Upper lobe of right lung (tissue), 1 donor: Measurements from ENCODE around the gene ARR3. TPM values are rescaled to one million over a fixed set of nuclear protein-coding genes. Genes with fewer than 3 reads are reported as not detected.
"Not testable (repeated sequence)": the region's sequence is repeated elsewhere in the genome, so short reads cannot be mapped to it uniquely, and the experiment has no call there.

Experiments used
- ATAC-seq: fragments of 200-7000 bp; cut with Tn5 transposase; one replicate; pipeline ENCODE4 v1.9.1; 2020; ENCODE audit warnings: mild to moderate bottlenecking, moderate library complexity
- DNase-seq: peaks from one replicate; pipeline ENCODE4 v3.0.0-alpha.2; 2020
- H3K27ac ChIP-seq: fragments of 200-600 bp; one replicate; pipeline ENCODE4 v1.8.0; 2022
- H3K27me3 ChIP-seq: fragments of 200-600 bp; one replicate; pipeline ENCODE4 v1.8.0; 2022; ENCODE audit warnings: mild to moderate bottlenecking
- H3K36me3 ChIP-seq: fragments of 200-600 bp; one replicate; pipeline ENCODE4 v1.8.0; 2022
- H3K4me1 ChIP-seq: fragments of 200-600 bp; one replicate; pipeline ENCODE4 v1.8.0; 2022
- H3K4me3 ChIP-seq: fragments of 200-600 bp; one replicate; pipeline ENCODE4 v1.8.0; 2022; ENCODE audit warnings: mild to moderate bottlenecking
- H3K9me3 ChIP-seq: fragments of 200-600 bp; one replicate; pipeline ENCODE4 v1.8.0; 2022
- intact Hi-C: fragments of 100-400 bp; cut with DNase I; formaldehyde crosslinking; loops from one replicate; pipeline ENCODE4 v1.11.0; 2022
- total RNA-seq: library from RNA; stranded (reverse); fragmentation: NEBNext Ultra II Directional; extraction: Animal tissue kit (Norgen Biotek cat#: 25700); gene quantifications from one replicate; pipeline ENCODE4 v1.2.1, GENCODE V29; 2021
- TF ChIP-seq, protein P1 (sequence below): fragments of 200-600 bp; IDR thresholded peaks from one replicate; pipeline ENCODE4 v1.8.0; 2022; ENCODE audit warnings: antibody characterized with exemption
- donor health status: DM: no; HTN: yes; CAD: no; lungs with severe emphysema.

Gene ARR3
- total RNA-seq, 1 donor from 2014 or later, result not detected

DNA sequence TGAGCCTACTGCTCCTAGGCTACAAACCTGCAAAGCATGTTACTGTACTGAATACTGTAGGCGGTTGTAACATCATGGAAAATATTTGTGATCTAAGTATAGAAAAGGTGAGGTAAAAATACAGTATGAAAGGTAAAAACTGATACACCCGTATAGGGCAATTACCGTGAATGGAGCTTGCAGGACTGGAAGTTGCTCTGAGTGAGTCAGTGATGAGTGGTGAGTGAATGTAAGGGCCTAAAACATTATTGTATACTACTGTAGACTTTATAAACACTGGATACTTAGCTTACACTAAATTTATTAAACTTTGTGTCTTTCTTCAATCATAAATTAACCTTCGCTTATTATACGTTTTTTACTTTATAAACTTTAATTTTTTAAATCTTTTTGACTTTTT is 25.5 kb downstream of the ARR3 start:
- intact Hi-C loops, result no loop called here
- no peaks in the 10 kb centered on the region for H3K36me3 ChIP-seq
- peaks cover 6% of the 10 kb centered on the region for H3K4me1 ChIP-seq
- H3K27ac ChIP-seq, result no peak overlapping the region
- DNase-seq, result no peak
- H3K4me3 ChIP-seq, result no peak overlapping the region
- no peak for ATAC-seq
- H3K9me3 ChIP-seq, result no peaks in the 10 kb centered on the region
- TF ChIP-seq, protein P1, sequence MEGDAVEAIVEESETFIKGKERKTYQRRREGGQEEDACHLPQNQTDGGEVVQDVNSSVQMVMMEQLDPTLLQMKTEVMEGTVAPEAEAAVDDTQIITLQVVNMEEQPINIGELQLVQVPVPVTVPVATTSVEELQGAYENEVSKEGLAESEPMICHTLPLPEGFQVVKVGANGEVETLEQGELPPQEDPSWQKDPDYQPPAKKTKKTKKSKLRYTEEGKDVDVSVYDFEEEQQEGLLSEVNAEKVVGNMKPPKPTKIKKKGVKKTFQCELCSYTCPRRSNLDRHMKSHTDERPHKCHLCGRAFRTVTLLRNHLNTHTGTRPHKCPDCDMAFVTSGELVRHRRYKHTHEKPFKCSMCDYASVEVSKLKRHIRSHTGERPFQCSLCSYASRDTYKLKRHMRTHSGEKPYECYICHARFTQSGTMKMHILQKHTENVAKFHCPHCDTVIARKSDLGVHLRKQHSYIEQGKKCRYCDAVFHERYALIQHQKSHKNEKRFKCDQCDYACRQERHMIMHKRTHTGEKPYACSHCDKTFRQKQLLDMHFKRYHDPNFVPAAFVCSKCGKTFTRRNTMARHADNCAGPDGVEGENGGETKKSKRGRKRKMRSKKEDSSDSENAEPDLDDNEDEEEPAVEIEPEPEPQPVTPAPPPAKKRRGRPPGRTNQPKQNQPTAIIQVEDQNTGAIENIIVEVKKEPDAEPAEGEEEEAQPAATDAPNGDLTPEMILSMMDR, result no peak
- H3K27me3 ChIP-seq, result no peaks in the 10 kb centered on the region

DNA sequence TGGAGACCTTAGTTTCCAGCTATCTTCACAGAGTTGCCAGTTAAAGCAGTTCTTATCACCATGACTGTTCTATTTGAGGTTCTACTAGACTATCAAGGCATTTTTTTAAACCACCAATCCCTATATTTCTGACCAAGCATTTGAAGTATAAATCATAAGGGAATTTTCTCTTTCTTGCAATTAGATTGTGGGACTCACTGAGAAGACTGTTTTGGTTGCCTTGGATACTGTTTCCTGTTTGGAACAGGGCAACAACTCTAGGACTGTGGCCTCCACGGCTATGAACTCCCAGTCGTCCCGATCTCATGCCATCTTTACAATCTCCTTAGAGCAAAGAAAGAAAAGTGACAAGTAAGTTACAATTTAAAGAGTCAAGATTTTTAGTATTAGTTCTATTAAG is 33.6 kb downstream of the ARR3 start:
- no peaks in the 10 kb centered on the region for H3K9me3 ChIP-seq
- no peaks in the 10 kb centered on the region for H3K4me1 ChIP-seq
- DNase-seq, result no peak
- intact Hi-C loops, result no loop called here
- no peak for ATAC-seq
- H3K27ac ChIP-seq, result no peak overlapping the region
- TF ChIP-seq, protein P1, result no peak
- no peaks in the 10 kb centered on the region for H3K36me3 ChIP-seq
- no peak overlapping the region for H3K4me3 ChIP-seq
- no peaks in the 10 kb centered on the region for H3K27me3 ChIP-seq

DNA sequence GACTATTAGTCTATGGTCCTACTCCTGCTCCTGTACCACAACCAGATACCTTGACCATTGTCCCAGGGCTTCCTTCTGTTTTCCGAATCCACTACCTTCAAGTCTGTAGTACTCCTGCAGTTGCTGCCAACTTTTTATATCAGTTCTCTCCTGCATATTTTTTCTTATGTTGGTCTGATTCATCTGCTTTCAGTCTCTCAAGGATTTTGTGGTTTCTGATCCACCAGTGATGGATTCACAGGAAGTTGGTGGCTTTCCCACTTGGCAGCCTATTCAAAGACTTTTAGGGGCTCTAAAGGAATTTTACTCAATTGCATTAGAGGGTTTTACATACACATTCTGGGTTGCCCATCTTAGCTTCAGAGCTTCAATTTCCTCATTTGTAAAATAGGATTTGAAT is 45.4 kb downstream of the ARR3 start:
- no peak overlapping the region for H3K27ac ChIP-seq
- ATAC-seq (no peak), DNase-seq (no peak)
- no peaks in the 10 kb centered on the region for H3K4me1 ChIP-seq
- TF ChIP-seq, protein P1, result no peak
- H3K4me3 ChIP-seq, result no peak overlapping the region
- H3K9me3 ChIP-seq, result no peaks in the 10 kb centered on the region
- intact Hi-C loops, result no loop called here
- no peaks in the 10 kb centered on the region for H3K36me3 ChIP-seq
- H3K27me3 ChIP-seq, result no peaks in the 10 kb centered on the region

DNA sequence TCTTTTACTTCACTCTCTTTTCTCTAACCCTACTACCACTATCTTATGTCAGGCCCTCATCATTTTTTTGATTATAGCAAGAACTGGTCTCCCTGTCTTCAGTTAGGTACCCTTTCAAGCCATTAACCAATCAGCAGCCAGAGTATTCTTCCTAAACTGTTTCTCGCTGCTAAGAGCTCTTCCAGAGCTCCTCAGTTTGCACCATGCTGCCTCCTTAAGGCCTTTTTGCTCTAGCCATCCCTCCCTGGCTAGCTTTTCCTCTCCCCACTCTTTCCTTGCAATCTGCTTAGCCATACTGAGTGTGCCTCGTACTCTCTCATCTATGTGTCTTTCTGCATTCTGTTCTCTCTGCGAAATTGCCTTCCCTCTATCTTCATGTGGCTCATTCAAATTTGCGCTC is 54.6 kb downstream of the ARR3 start:
- Histone ChIP-seq H3K4me3 (no peak overlapping the region), H3K9me3 (no peaks in the 10 kb centered on the region), H3K36me3 (no peaks in the 10 kb centered on the region), H3K27me3 (no peaks in the 10 kb centered on the region), H3K27ac (no peak overlapping the region), H3K4me1 (no peaks in the 10 kb centered on the region)
- TF ChIP-seq, protein P1, result no peak
- no peak for DNase-seq
- intact Hi-C loops, result no loop called here
- no peak for ATAC-seq

DNA sequence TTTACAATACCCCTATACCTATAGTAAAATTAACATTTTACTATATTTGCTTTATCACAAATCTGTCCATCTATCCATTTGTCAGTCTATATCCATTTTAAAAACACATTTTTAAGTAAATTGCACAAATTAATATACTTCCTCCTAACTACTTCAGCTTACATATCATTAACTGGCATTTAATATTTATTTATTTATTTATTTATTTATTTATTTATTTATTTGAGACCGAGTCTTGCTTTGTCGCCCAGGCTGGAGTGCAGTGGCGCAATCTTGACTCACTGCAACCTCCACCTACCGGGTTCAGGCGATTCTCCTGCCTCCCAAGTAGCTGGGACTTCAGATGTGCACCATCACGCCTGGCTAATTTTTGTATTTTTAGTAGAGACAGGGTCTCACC is 55.5 kb downstream of the ARR3 start:
- H3K27me3 ChIP-seq, H3K27ac ChIP-seq, ATAC-seq, H3K4me1 ChIP-seq, DNase-seq, intact Hi-C loops, H3K9me3 ChIP-seq, H3K36me3 ChIP-seq, H3K4me3 ChIP-seq: not testable (repeated sequence)

DNA sequence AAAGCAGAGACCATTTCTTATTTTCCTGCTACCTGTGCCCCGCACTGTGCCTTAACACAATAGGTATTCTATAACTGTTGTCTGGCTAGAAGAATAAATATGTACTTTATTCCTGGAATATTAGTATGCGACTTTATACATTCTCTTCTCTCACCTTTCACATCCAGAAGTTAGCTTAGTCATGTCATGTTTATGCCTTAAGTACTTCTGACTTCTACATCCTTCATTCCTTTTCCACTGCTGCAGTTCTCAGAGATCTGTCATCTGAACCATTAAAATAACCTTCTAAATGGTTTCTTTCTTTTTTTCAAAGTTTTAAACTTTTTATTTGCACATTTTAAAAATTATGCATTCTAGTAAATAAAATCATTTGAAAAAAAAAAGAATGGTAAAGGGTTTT is 56.2 kb downstream of the ARR3 start:
- DNase-seq, result no peak
- Histone ChIP-seq H3K4me1 (no peaks in the 10 kb centered on the region), H3K4me3 (no peak overlapping the region), H3K27ac (no peak overlapping the region), H3K9me3 (no peaks in the 10 kb centered on the region), H3K36me3 (no peaks in the 10 kb centered on the region), H3K27me3 (no peaks in the 10 kb centered on the region)
- no peak for ATAC-seq
- intact Hi-C loops, result no loop called here
- TF ChIP-seq, protein P1, result no peak
